NCI-H1417 (cell line): ENCODE measurements around the gene LAMB1.
A peak's percentile ranks its signal among the peaks of the same experiment; 100 is the strongest.
"Not testable (repeated sequence)": the region's sequence is repeated elsewhere in the genome, so short reads cannot be mapped to it uniquely, and the experiment has no call there.

Experiments used
- DNase-seq, 3 experiments: peaks; one replicate each; lab custom pipeline; 2025; lab: John Stamatoyannopoulos, UW

Gene LAMB1

GRCh38 chr7:107917763-107918651, 85.0 kb downstream of the LAMB1 start:
- no peak for DNase-seq

DNA sequence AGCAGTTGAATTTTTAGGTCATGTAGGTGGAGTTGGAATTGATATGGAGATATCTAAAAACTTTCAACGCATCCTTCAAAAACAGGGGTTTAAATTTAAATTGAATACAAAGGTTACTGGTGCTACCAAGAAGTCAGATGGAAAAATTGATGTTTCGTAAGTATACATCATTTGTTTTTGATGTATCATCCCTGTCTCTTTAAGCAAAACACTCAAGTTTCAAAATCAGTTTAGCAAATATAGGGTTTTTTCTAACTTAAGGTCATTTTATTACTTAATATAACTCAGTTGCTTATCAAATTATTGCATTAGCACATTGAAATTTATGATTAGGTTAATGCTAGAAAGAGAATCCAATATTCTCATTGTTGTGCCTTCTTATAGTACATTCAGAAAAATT, 87.4 kb downstream of the LAMB1 start:
- no peak for DNase-seq

GRCh38 chr7:107914831-107915230, 88.1 kb downstream of the LAMB1 start:
- DNase-seq: no peak

DNA sequence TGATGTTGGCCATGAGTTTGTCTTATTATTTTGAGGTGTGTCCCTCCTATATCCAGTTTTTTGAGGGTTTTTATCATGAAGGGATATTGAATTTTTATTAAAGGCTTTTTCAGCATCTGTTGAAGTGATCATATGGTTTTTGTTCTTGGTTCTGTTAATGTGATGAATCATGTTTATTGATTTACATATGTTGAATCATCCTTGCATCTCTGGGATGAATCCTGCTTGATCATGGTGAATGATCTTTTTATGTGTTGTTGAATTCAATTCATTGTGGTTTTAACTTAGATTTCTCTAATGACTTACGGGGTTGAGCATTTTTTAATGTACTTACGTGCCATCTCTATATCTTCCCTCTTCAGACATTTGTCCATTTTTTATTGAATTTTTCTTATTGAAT, 89.1 kb downstream of the LAMB1 start:
- no peak for DNase-seq

DNA sequence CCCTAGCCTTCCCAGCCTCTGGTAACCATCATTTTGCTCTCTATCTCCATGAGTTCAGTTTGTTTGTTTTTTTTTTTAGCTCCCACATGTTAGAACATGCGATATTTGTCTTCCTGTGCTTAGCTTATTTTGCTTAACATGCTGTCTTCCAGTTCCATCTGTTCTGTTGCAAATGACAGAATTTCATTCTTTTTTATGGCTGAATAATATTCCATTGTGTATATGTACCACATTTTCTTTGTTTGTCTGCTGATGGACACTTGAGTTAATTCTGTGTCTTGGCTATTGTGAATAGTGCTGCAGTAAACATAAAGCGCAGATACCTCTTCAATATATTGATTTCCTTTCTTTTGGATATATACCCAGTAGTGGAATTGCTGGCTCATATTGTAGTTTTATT, 91.0 kb downstream of the LAMB1 start:
- no peak for DNase-seq

- DNase-seq: no peak
Observed at GRCh38 chr7:107909445-107909844, 93.5 kb downstream of the LAMB1 start.

- no peak for DNase-seq
Observed at GRCh38 chr7:107907790-107908189, 95.2 kb downstream of the LAMB1 start.

DNA sequence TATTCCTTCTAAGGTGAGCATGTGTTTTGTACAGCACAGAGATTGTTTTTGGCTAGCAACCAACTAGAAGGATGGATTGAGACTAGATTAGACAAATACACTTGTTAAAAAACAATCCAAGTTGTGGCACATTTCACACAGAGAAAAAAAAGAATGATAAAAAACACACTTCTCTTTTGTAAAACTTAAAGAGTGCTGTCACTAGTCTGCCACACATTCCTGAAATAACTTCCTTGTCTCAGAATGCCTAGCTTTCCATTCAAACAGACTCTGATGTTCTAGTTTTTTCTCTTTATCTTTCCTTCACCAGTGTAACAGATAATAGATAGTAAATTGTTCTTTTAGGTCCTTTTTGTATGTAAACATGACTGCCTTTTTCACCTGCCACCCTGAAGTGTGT, 100.6 kb downstream of the LAMB1 start:
- DNase-seq: no peak

DNA sequence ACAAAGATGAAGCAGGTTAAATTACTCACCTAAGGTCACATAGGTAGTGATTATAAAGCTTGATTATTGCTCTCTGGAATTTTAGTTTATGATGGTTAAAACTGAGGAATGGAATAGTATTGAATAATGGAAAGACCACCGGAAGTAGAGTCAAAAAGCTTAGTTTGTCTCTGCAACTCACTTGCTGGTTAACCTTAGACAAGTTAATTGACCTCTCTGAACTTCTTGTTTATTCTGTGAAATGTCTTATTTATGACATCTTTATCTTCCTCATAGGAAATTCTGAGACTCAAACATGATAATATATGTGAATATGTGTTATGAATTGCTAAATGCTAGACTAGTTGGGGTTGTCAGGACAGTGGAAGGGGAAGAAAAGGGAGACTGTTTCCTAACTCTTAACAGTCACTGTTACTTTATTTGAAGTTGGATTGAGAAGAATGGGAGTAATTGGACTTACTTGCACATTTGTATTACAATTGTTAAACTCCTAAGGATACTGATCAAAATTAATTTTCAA, 102.4 kb downstream of the LAMB1 start:
- no peak for DNase-seq

- DNase-seq: no peak
Observed at GRCh38 chr7:107898997-107899594, 103.9 kb downstream of the LAMB1 start.

- DNase-seq: not testable (repeated sequence)
Observed at GRCh38 chr7:107892367-107892741, 110.6 kb downstream of the LAMB1 start.

- DNase-seq: peak in 1 of 3 experiments; percentile 21
Observed at GRCh38 chr7:107891636-107892366, 111.2 kb downstream of the LAMB1 start.

DNA sequence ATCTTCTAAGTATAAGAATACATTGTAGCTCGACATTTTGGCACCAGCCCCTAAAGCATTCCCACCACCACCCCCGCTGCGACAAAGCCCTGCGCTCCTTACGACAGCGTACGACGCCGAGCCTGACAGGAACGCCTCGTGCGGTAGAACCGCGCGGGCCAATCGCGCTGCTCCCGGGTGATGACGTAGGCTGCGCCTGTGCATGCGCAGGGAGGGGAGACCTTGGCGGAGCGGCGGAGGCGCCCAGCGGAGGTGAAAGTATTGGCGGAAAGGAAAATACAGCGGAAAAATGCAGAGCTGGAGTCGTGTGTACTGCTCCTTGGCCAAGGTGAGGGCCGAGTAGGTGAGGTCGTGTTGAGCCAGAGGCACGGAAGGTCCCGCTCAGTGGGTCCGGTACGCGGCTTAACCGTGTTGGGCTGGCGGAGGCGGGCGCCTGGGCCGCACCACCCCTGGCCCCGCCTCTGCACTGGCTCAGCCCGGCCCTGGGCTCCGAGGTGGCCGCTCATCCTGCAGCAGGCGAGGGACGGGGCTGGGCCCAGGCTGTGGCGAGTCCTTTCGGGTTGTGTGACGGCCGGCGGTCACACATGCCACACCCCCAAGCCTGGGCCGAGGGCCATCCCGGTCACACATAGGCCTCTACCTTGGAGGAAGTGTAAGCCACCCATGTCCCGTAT, 111.9 kb downstream of the LAMB1 start, which contains the start of gene DLD:
TSS of gene DLD (plus strand) at position 222 of the 674 bp plus-strand sequence. CDS start at position 290, 68 bp downstream.
- DNase-seq: peak; percentile 92 to 95 (median 94)

- DNase-seq: no peak
Observed at GRCh38 chr7:107890493-107890961, 112.4 kb downstream of the LAMB1 start.

DNA sequence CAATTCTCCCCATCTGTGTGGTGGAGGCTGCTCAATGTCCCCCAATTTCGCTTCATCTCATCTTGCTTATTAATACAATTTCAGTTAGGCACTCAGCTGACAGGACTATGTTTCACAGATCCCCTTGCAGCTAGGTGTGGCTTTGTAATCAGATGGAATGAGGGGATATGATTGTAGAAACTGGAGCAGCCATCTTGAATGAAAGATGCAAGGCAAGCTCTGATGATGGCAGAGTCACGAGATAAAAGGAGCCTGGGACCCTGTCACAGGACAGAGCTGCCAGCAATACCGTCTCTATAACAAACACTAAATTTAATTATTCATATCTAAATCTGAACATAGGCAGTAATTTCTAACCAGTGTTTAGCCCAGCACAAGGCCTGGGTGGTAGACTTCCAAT, 113.0 kb downstream of the LAMB1 start:
- DNase-seq: no peak

- not testable (repeated sequence) for DNase-seq
Observed at GRCh38 chr7:107887827-107888226, 115.1 kb downstream of the LAMB1 start.

DNA sequence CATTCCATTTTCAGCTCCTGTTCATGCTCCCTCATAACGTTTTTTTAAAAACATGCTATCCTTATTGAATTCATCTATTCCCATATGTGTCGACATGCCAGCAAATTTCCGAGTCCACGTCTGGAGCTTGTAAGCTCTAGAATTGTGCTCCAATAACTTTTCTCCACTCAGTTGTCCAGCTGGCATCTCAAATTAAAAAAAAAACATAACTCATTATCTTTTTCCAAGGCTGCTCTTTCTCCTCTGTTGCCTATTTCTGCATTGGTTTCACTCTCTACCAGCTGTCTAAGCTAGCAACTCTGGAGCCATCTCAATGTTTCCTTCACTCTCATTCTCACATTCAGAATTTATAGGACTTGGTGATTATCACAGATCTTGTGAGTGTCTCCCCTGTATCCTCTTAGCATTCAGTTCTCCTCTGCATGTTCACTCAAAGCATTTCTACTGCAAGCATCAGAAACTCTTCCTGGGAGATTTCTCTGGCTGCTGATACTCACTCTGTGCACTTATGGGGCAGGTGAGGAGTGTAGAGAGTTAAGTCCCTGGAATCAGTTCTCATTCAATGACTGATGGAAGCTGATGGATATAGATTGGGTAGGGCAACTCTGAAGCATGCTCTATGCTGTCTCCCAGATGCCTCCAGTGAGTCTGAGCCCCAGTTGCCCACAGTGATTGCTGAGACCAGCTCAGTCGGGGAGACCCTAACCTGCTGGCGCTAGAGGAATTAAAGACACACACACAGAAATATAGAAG, 118.7 kb downstream of the LAMB1 start:
- DNase-seq: no peak

DNA sequence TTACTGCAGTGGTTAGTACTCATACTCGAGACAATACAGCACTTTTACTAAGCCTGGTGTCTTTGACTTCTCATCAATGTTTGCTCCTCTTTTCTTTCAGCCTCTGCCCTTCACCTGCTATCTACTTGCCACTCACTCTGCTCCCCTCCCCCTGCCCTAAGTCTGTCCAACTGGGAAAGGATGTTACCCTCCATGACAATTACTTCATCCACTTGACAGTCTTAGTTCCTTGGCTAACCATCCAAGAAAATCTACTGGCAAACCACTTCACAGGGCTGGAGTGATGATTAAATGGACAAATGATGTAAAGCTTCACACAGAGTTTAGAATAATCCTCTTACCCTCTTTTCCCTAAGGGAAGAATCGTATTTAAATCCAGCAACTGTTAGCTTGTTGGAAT, 120.2 kb downstream of the LAMB1 start:
- no peak for DNase-seq

DNA sequence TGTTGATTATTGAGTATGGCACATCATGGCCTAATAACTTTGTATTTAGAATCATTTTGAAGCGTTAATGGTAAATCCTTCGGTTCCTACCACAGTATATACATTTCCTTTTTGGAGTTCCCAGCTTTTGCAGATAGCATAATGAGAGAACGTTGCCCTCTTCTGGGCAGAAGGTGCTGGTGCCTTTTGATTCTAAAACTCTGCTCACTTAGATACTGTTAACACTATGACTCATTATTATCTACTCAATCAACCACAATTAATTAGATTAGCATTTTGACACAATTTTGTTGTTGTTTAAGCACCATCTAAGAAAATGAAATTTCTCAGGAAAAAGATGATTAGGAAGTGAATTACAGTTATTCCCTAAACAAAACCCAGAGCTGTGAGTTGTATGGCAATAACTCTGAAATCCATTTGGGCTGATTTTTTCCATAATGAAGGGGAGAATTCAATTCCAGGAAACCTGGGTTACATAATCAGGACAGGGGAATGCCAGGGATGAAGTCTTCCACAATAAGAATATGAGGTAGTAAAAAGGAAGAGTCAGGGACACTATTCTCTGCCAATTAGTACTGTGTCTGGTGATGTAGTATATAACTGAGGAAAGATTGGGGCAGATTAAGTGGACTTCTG, 123.4 kb downstream of the LAMB1 start:
- peak; percentile 31 to 84 (median 60) for DNase-seq

DNA sequence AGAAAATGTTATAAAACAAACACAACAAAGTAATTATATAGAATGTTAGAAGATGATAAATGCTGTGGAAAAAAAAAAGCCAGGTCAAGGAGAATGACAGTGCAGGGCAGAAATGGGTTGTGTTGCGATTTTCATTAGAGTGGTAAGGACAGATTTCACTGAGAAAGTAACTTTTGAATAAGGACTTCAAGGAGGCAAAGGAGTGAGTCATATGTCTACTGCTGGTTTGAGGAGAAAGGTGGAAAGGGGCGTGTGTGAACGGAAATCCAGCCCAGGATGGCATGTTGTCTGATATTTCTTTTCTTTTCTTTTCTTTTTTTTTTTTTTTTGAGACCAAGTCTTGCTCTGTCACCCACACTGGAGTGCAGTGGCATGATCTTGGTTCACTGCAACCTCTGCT, 124.3 kb downstream of the LAMB1 start:
- no peak for DNase-seq
